Peyer's patch (tissue), 4 donors: Measurements from ENCODE around the gene SOX12. TPM values are rescaled to one million over a fixed set of nuclear protein-coding genes. Genes with fewer than 3 reads are reported as not detected.
"Not testable (repeated sequence)": the region's sequence is repeated elsewhere in the genome, so short reads cannot be mapped to it uniquely, and the experiment has no call there.

Experiments used
- DNase-seq, 3 donors: peaks; one replicate each; pipeline ENCODE4 v3.0.0-alpha.2; 2017 to 2019
- H3K27ac ChIP-seq, 4 donors: fragments of 200-600 bp; sonication (generic); one replicate each; pipeline ENCODE4 v1.5.1; 2016 to 2019
- H3K27me3 ChIP-seq, 2 donors: fragments of 200-600 bp; sonication (generic); one replicate each; pipeline ENCODE4 v1.5.1; 2019
- H3K36me3 ChIP-seq, 3 donors: fragments of 200-600 bp; sonication (generic); one replicate each; pipeline ENCODE4 v1.5.1; 2016 to 2019
- H3K4me1 ChIP-seq, 4 donors: fragments of 200-600 bp; sonication (generic); one replicate each; pipeline ENCODE4 v1.5.1; 2016 to 2019
- H3K4me3 ChIP-seq, 4 donors: fragments of 200-600 bp; sonication (generic); 1 replicate in 3 of 4; 2 replicates in 1 of 4; pipeline ENCODE4 v1.5.1; 2016 to 2019; ENCODE audit warnings: mild to moderate bottlenecking in 1 of 4
- H3K9me3 ChIP-seq, 4 donors: fragments of 200-600 bp; sonication (generic); one replicate each; pipeline ENCODE4 v1.5.1; 2016 to 2019; ENCODE audit warnings: mild to moderate bottlenecking in 1 of 4
- POLR2A ChIP-seq, 2 donors: fragments of 450-650 bp; IDR thresholded peaks; one replicate each; pipeline ENCODE4 v1.5.1; 2017; ENCODE audit warnings: antibody characterized with exemption in 2 of 2, mild to moderate bottlenecking in 2 of 2, moderate library complexity in 2 of 2
- total RNA-seq, 4 donors: library from RNA; depleted of rRNA; stranded (reverse); fragments of >200 nt; gene quantifications; one replicate each; pipeline ENCODE4 v1.1.0, GENCODE V29; 2016
- TF ChIP-seq, protein P1 (sequence below), 6 experiments: fragments of 450-650 bp in 4 of 6; fragments of 200-600 bp in 2 of 6; sonication (generic) in 1 of 6; IDR thresholded peaks; one replicate each; pipeline ENCODE4 v1.5.1; 2017 to 2019; ENCODE audit warnings: antibody characterized with exemption in 6 of 6, mild to moderate bottlenecking in 3 of 6, moderate library complexity in 1 of 6

The SOX12 gene
- total RNA-seq, 4 donors from 2014 or later, result 1.4 to 7.4 (median 2.5) TPM

DNA sequence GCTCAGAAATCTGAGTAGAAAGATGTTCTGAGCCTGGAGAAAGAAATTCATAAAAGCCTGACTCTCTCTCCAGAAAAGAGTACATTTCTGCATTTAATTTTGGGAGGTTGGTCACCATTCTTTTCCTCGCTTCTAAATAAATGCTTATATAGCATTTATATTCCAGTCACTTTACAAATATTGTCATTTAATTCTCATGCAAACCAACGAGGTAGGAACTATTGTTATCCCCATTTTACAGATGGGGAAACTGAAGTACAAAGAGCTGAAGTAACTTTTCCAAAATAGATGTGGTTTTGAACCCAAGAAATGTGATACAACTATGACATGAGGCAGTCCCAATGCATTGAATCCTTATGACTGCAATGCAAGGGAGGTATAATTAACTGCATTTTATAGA, 50.7 kb downstream of the SOX12 start:
- TF ChIP-seq, protein P1, sequence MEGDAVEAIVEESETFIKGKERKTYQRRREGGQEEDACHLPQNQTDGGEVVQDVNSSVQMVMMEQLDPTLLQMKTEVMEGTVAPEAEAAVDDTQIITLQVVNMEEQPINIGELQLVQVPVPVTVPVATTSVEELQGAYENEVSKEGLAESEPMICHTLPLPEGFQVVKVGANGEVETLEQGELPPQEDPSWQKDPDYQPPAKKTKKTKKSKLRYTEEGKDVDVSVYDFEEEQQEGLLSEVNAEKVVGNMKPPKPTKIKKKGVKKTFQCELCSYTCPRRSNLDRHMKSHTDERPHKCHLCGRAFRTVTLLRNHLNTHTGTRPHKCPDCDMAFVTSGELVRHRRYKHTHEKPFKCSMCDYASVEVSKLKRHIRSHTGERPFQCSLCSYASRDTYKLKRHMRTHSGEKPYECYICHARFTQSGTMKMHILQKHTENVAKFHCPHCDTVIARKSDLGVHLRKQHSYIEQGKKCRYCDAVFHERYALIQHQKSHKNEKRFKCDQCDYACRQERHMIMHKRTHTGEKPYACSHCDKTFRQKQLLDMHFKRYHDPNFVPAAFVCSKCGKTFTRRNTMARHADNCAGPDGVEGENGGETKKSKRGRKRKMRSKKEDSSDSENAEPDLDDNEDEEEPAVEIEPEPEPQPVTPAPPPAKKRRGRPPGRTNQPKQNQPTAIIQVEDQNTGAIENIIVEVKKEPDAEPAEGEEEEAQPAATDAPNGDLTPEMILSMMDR (IDR thresholded peaks at IDR 0.05), result no peak
- no peaks in the 10 kb centered on the region for H3K36me3 ChIP-seq
- no peak overlapping the region for H3K4me3 ChIP-seq
- no peaks in the 10 kb centered on the region for H3K9me3 ChIP-seq
- peaks cover 0 to 8% (median 0%) of the 10 kb centered on the region in 4 donors for H3K4me1 ChIP-seq
- no peak for DNase-seq
- H3K27ac ChIP-seq, result no peak overlapping the region
- H3K27me3 ChIP-seq, result no peaks in the 10 kb centered on the region

DNA sequence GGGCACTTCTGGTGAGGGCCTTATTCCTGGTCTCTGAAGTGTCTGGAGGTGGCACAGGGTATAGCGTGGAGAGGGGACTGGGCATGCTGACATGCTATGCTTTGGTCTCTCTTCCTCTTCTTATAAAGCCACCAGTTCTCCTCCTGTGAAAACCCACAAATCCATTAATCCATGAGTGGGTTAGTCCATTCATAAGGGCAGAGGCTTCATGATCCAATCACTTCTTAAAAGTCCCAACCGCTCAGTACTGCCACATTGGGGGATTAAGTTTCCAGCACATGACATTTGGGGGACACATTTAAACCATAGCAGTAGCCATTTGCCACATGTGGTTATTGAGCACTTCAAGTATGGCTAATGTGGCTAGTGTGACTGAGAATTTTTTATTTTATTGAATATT, 51.4 kb downstream of the SOX12 start:
- no peak for DNase-seq
- no peak overlapping the region for H3K27ac ChIP-seq
- peaks cover 0 to 5% (median 0%) of the 10 kb centered on the region in 4 donors for H3K4me1 ChIP-seq
- H3K27me3 ChIP-seq, result no peaks in the 10 kb centered on the region
- H3K36me3 ChIP-seq, result no peaks in the 10 kb centered on the region
- no peaks in the 10 kb centered on the region for H3K9me3 ChIP-seq
- no peak overlapping the region for H3K4me3 ChIP-seq
- no peak for TF ChIP-seq POLR2A (IDR thresholded peaks at IDR 0.05)
- TF ChIP-seq, protein P1 (IDR thresholded peaks at IDR 0.05), result no peak

DNA sequence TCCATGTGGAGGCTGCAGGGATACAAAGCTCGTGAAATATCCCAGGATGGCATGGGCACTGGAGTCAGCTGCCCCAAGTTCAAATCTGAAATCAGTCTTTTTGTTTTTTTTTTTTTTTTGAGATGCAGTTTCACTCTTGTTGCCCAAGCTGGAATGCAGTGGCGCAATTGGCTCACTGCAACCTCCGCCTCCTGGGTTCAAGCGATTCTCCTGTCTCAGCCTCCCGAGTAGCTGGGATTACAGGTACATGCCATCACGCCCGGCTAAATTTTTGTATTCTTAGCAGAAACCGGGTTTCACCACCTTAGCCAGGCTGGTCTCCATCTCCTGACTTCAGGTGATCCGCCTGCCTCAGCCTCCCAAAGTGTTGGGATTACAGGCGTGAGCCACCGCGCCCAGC, 52.2 kb downstream of the SOX12 start:
- H3K4me1 ChIP-seq, H3K9me3 ChIP-seq, H3K27me3 ChIP-seq, H3K36me3 ChIP-seq, DNase-seq, H3K4me3 ChIP-seq, H3K27ac ChIP-seq: not testable (repeated sequence)

DNA sequence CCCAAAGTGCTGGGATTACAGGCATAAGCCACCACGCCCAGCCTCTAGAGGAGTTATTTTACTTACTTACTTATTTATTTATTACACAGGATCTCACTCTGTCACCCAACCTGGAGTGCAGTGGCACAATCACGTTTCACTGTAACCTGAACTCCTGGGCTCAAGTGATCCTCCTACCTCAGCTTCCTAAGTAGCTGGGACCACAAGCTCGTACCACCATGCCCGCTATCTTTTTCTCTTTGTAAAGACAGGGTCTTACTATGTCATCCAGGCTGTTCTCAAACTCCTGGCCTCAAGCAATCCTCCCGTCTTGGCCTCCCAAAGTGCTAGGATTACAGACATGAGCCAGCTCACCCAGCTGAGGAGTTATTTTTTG, 53.6 kb downstream of the SOX12 start:
- Histone ChIP-seq H3K36me3 (no peaks in the 10 kb centered on the region), H3K27ac (no peak overlapping the region), H3K9me3 (no peaks in the 10 kb centered on the region), H3K4me1 (no peaks in the 10 kb centered on the region), H3K4me3 (no peak overlapping the region), H3K27me3 (no peaks in the 10 kb centered on the region)
- no peak for DNase-seq
- no peak for TF ChIP-seq POLR2A (IDR thresholded peaks at IDR 0.05)

Other genes with a start within 250 kb of the SOX12 start
- not detected for gene DEFB125, start 237.9 kb upstream of the SOX12 start, total RNA-seq
- gene DEFB126, start 183.0 kb upstream of the SOX12 start, total RNA-seq, result not detected
- gene DEFB127, start 168.1 kb upstream of the SOX12 start, total RNA-seq, result not detected
- gene DEFB128, start 135.8 kb upstream of the SOX12 start, total RNA-seq, result not detected
- gene DEFB129, start 98.3 kb upstream of the SOX12 start, total RNA-seq, result not detected
- not detected for gene DEFB132, start 67.8 kb upstream of the SOX12 start, total RNA-seq
- 10 to 100 TPM in 2 of 4 donors, 1 to 10 TPM in 2; 6.3 to 41.3 (median 10.5) TPM for gene C20orf96, start 34.8 kb upstream of the SOX12 start, total RNA-seq
- gene ZCCHC3, start 28.0 kb upstream of the SOX12 start, total RNA-seq, result 10 to 100 TPM in 3 of 4 donors, 1 to 10 TPM in 1; 9.6 to 17.3 (median 13.9) TPM
- 1 to 10 TPM; 2.1 to 5.5 (median 4.6) TPM for gene NRSN2, start 21.6 kb downstream of the SOX12 start, total RNA-seq
- 10 to 100 TPM in 2 of 4 donors, 1 to 10 TPM in 2; 8.3 to 22.7 (median 12.1) TPM for gene TRIB3, start 55.2 kb downstream of the SOX12 start, total RNA-seq
- gene RBCK1, start 82.7 kb downstream of the SOX12 start, total RNA-seq, result 100 to 1,000 TPM; 133 to 254 (median 154) TPM
- gene TBC1D20, start 137.0 kb downstream of the SOX12 start, total RNA-seq, result 10 to 100 TPM; 38.1 to 43.6 (median 42.8) TPM
- gene CSNK2A1, start 218.2 kb downstream of the SOX12 start, total RNA-seq, result 100 to 1,000 TPM in 2 of 4 donors, 10 to 100 TPM in 2; 60.2 to 105 (median 97.3) TPM